Measurements from ENCODE around the gene TRIOBP. TPM values are rescaled to one million over a fixed set of nuclear protein-coding genes. Genes with fewer than 3 reads are reported as not detected.

The TRIOBP gene
- total and polyA plus RNA-seq, 2 of the 13 experiments (the other 11 are each of a cell fraction or from before 2014, with no cell fraction given): 6.1 to 15.4 TPM

DNA sequence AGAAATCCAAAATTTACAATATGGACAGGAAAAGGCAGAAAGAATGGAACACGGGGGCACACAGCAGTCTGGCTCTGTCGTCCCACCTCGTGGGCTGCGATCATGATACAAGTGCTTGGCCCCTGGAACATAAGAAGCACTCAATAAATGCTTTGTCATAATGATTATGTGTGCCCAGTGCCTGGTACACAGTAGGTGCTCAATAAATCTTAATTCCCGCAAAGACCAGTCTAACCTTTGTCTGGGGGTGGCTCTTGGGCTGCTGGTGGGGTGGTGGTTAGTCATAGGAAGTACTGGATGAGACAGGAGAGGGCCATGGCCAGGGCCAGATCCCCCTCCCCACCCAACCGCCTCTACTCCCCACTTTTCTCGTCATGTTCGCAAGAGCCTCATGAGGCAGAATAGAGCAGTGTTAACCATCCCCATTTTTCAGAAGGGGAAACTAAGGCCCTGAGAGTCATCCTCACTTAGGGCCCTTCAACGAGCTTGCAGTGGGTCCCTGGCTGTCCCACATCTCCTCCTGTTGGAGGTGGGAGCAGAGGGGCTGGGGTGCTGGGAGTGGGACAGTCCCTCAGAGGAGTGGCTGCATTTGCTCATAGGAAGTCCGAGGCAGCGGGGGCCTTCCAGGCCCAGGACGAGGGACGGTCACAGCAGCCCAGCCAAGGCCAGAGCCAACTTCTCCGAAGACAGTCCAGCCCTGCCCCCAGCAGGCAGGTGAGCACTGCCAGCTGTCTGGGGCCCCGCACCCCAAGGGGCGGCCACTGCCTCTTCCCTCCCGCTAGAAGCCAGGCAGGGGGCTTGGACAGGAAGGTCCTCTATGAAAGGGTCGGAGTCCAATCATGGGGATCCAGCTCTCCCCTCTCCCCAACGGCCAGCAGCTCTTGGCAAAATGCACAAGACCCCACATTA, 36.1 kb downstream of the TRIOBP start (continued):
- TF ChIP-seq, protein P1, sequence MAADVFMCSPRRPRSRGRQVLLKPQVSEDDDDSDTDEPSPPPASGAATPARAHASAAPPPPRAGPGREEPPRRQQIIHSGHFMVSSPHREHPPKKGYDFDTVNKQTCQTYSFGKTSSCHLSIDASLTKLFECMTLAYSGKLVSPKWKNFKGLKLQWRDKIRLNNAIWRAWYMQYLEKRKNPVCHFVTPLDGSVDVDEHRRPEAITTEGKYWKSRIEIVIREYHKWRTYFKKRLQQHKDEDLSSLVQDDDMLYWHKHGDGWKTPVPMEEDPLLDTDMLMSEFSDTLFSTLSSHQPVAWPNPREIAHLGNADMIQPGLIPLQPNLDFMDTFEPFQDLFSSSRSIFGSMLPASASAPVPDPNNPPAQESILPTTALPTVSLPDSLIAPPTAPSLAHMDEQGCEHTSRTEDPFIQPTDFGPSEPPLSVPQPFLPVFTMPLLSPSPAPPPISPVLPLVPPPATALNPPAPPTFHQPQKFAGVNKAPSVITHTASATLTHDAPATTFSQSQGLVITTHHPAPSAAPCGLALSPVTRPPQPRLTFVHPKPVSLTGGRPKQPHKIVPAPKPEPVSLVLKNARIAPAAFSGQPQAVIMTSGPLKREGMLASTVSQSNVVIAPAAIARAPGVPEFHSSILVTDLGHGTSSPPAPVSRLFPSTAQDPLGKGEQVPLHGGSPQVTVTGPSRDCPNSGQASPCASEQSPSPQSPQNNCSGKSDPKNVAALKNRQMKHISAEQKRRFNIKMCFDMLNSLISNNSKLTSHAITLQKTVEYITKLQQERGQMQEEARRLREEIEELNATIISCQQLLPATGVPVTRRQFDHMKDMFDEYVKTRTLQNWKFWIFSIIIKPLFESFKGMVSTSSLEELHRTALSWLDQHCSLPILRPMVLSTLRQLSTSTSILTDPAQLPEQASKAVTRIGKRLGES (CRISPR knock-in tag; IDR thresholded peaks at IDR 0.05; ENCODE audit: borderline replicate concordance): no peak
- TF ChIP-seq PRMT3 (CRISPR knock-in tag; IDR thresholded peaks at IDR 0.05; ENCODE audit: borderline replicate concordance, low read depth) (no peak), KMT2A (CRISPR knock-in tag; IDR thresholded peaks at IDR 0.05) (no peak), NBN (conservative IDR thresholded peaks at IDR 0.05) (no peak), NR3C1 (CRISPR knock-in tag; IDR thresholded peaks at IDR 0.05) (no peak), ASH2L (IDR thresholded peaks at IDR 0.05; ENCODE audit: insufficient read length, low read depth, low read length) (no peak), HNF4A (CRISPR knock-in tag; IDR thresholded peaks at IDR 0.05) (peak; percentile 47), MLLT10 (CRISPR knock-in tag; IDR thresholded peaks at IDR 0.05) (no peak), NR2F1 (CRISPR knock-in tag; IDR thresholded peaks at IDR 0.05) (no peak), ZNF460 (CRISPR knock-in tag; IDR thresholded peaks at IDR 0.05; ENCODE audit: borderline replicate concordance) (no peak)
- TF ChIP-seq, protein P2, sequence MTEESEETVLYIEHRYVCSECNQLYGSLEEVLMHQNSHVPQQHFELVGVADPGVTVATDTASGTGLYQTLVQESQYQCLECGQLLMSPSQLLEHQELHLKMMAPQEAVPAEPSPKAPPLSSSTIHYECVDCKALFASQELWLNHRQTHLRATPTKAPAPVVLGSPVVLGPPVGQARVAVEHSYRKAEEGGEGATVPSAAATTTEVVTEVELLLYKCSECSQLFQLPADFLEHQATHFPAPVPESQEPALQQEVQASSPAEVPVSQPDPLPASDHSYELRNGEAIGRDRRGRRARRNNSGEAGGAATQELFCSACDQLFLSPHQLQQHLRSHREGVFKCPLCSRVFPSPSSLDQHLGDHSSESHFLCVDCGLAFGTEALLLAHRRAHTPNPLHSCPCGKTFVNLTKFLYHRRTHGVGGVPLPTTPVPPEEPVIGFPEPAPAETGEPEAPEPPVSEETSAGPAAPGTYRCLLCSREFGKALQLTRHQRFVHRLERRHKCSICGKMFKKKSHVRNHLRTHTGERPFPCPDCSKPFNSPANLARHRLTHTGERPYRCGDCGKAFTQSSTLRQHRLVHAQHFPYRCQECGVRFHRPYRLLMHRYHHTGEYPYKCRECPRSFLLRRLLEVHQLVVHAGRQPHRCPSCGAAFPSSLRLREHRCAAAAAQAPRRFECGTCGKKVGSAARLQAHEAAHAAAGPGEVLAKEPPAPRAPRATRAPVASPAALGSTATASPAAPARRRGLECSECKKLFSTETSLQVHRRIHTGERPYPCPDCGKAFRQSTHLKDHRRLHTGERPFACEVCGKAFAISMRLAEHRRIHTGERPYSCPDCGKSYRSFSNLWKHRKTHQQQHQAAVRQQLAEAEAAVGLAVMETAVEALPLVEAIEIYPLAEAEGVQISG (CRISPR knock-in tag; IDR thresholded peaks at IDR 0.05): peak; percentile 33; the same call in 1 of the 2 replicates
- TF ChIP-seq, protein P3, sequence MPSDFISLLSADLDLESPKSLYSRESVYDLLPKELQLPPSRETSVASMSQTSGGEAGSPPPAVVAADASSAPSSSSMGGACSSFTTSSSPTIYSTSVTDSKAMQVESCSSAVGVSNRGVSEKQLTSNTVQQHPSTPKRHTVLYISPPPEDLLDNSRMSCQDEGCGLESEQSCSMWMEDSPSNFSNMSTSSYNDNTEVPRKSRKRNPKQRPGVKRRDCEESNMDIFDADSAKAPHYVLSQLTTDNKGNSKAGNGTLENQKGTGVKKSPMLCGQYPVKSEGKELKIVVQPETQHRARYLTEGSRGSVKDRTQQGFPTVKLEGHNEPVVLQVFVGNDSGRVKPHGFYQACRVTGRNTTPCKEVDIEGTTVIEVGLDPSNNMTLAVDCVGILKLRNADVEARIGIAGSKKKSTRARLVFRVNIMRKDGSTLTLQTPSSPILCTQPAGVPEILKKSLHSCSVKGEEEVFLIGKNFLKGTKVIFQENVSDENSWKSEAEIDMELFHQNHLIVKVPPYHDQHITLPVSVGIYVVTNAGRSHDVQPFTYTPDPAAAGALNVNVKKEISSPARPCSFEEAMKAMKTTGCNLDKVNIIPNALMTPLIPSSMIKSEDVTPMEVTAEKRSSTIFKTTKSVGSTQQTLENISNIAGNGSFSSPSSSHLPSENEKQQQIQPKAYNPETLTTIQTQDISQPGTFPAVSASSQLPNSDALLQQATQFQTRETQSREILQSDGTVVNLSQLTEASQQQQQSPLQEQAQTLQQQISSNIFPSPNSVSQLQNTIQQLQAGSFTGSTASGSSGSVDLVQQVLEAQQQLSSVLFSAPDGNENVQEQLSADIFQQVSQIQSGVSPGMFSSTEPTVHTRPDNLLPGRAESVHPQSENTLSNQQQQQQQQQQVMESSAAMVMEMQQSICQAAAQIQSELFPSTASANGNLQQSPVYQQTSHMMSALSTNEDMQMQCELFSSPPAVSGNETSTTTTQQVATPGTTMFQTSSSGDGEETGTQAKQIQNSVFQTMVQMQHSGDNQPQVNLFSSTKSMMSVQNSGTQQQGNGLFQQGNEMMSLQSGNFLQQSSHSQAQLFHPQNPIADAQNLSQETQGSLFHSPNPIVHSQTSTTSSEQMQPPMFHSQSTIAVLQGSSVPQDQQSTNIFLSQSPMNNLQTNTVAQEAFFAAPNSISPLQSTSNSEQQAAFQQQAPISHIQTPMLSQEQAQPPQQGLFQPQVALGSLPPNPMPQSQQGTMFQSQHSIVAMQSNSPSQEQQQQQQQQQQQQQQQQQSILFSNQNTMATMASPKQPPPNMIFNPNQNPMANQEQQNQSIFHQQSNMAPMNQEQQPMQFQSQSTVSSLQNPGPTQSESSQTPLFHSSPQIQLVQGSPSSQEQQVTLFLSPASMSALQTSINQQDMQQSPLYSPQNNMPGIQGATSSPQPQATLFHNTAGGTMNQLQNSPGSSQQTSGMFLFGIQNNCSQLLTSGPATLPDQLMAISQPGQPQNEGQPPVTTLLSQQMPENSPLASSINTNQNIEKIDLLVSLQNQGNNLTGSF (CRISPR knock-in tag; IDR thresholded peaks at IDR 0.05): no peak
- TF ChIP-seq, protein P4, sequence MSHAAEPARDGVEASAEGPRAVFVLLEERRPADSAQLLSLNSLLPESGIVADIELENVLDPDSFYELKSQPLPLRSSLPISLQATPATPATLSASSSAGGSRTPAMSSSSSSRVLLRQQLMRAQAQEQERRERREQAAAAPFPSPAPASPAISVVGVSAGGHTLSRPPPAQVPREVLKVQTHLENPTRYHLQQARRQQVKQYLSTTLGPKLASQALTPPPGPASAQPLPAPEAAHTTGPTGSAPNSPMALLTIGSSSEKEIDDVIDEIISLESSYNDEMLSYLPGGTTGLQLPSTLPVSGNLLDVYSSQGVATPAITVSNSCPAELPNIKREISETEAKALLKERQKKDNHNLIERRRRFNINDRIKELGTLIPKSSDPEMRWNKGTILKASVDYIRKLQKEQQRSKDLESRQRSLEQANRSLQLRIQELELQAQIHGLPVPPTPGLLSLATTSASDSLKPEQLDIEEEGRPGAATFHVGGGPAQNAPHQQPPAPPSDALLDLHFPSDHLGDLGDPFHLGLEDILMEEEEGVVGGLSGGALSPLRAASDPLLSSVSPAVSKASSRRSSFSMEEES (CRISPR knock-in tag; IDR thresholded peaks at IDR 0.05): no peak
- TF ChIP-seq, protein P5, sequence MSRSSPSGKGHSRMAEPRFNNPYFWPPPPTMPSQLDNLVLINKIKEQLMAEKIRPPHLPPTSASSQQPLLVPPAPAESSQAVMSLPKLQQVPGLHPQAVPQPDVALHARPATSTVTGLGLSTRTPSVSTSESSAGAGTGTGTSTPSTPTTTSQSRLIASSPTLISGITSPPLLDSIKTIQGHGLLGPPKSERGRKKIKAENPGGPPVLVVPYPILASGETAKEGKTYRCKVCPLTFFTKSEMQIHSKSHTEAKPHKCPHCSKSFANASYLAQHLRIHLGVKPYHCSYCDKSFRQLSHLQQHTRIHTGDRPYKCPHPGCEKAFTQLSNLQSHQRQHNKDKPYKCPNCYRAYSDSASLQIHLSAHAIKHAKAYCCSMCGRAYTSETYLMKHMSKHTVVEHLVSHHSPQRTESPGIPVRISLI (CRISPR knock-in tag; IDR thresholded peaks at IDR 0.05; ENCODE audit: borderline replicate concordance): peak; percentile 65; the same call in 1 of the 2 replicates
